ENCODE results near the gene LAMA2.

DNA sequence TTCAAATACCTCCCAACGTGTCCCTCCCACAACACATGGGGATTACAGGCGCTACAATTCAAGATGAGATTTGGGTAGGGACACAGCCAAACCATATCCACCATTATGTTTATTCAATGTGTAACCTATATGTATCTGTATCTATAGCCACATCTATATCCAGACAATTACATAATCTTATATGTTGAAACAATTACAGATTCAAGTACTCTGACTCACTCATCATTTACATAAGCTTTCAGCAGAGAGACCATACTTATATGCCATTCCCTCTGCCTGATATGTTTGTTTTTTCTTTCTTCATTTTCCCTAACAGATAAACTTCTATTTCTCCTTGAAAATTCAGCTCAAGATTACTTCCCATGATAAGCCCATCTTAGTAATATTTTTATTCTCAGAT is 163.6 kb downstream of the LAMA2 start:
- TF ChIP-seq, protein P1, sequence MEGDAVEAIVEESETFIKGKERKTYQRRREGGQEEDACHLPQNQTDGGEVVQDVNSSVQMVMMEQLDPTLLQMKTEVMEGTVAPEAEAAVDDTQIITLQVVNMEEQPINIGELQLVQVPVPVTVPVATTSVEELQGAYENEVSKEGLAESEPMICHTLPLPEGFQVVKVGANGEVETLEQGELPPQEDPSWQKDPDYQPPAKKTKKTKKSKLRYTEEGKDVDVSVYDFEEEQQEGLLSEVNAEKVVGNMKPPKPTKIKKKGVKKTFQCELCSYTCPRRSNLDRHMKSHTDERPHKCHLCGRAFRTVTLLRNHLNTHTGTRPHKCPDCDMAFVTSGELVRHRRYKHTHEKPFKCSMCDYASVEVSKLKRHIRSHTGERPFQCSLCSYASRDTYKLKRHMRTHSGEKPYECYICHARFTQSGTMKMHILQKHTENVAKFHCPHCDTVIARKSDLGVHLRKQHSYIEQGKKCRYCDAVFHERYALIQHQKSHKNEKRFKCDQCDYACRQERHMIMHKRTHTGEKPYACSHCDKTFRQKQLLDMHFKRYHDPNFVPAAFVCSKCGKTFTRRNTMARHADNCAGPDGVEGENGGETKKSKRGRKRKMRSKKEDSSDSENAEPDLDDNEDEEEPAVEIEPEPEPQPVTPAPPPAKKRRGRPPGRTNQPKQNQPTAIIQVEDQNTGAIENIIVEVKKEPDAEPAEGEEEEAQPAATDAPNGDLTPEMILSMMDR (IDR thresholded peaks at IDR 0.05; ENCODE audit: poor library complexity), result no peak
- TF ChIP-seq EZH2 (IDR thresholded peaks at IDR 0.05; ENCODE audit: borderline replicate concordance), result no peak
